ENCODE measurements around the gene CREB5. TPM values are rescaled to one million over a fixed set of nuclear protein-coding genes. Genes with fewer than 3 reads are reported as not detected.
"Not testable (repeated sequence)": the region's sequence is repeated elsewhere in the genome, so short reads cannot be mapped to it uniquely, and the experiment has no call there.

Gene CREB5
- total RNA-seq, 2 experiments from 2014 or later = 0.19 to 0.22 TPM

- TF ChIP-seq CTCF (IDR thresholded peaks at IDR 0.05) = no peak
- intact Hi-C loops (cut with DNase I, micrococcal nuclease) = no loop called here
Measured at GRCh38 chr7:28596245-28596935, 184.1 kb downstream of the CREB5 start.

GRCh38 chr7:28597284-28597683, 185.0 kb downstream of the CREB5 start:
- H3K27me3 Mint-ChIP-seq = peaks cover 4% of the 10 kb centered on the region

More at GRCh38 chr7:28596245-28596935, 184.1 kb downstream of the CREB5 start:
- POLR2A ChIA-PET = no interaction called here
- H3K4me3 Mint-ChIP-seq = no peak overlapping the region
- CTCF ChIA-PET = no interaction called here
- H3K4me1 Mint-ChIP-seq (ENCODE audit: low read depth) = no peaks in the 10 kb centered on the region
- Histone ChIP-seq H3K36me3 (ENCODE audit: insufficient read depth, low read length) (no peaks in the 10 kb centered on the region), H3K27me3 (ENCODE audit: control insufficient read depth in 1 of 2, insufficient read depth in 2 of 2, low read length in 2 of 2) (no peaks in the 10 kb centered on the region), H3K9me3 (ENCODE audit: control insufficient read depth in 1 of 2, insufficient read depth in 1 of 2, low read length in 2 of 2) (no peaks in the 10 kb centered on the region), H3K4me1 (ENCODE audit: insufficient read depth, low read length) (no peaks in the 10 kb centered on the region), H3K27ac (ENCODE audit: low read depth in 1 of 2, low read length in 2 of 2) (no peak overlapping the region), H3K4me3 (ENCODE audit: low read length) (no peak overlapping the region)
- ATAC-seq (ENCODE audit: poor library complexity) = no peak
- no peak for DNase-seq
- peaks cover 4% of the 10 kb centered on the region for H3K27me3 Mint-ChIP-seq
- H3K36me3 Mint-ChIP-seq (ENCODE audit: low read depth) = no peaks in the 10 kb centered on the region
- no peak overlapping the region for H3K27ac Mint-ChIP-seq
- H3K9me3 Mint-ChIP-seq = no peaks in the 10 kb centered on the region

GRCh38 chr7:28598037-28598436, 185.7 kb downstream of the CREB5 start:
- H3K27me3 Mint-ChIP-seq; CTCF ChIA-PET; H3K4me1 ChIP-seq (ENCODE audit: insufficient read depth, low read length); H3K4me1 Mint-ChIP-seq (ENCODE audit: low read depth); intact Hi-C loops (cut with DNase I, micrococcal nuclease); H3K9me3 ChIP-seq (ENCODE audit: control insufficient read depth in 1 of 2, insufficient read depth in 1 of 2, low read length in 2 of 2); H3K27me3 ChIP-seq (ENCODE audit: control insufficient read depth in 1 of 2, insufficient read depth in 2 of 2, low read length in 2 of 2); H3K4me3 ChIP-seq (ENCODE audit: low read length); H3K27ac Mint-ChIP-seq; H3K36me3 ChIP-seq (ENCODE audit: insufficient read depth, low read length); H3K4me3 Mint-ChIP-seq; DNase-seq; H3K27ac ChIP-seq (ENCODE audit: low read depth in 1 of 2, low read length in 2 of 2); H3K9me3 Mint-ChIP-seq; POLR2A ChIA-PET; ATAC-seq (ENCODE audit: poor library complexity); H3K36me3 Mint-ChIP-seq (ENCODE audit: low read depth): not testable (repeated sequence)

More at GRCh38 chr7:28597284-28597683, 185.0 kb downstream of the CREB5 start:
- intact Hi-C loops (cut with DNase I, micrococcal nuclease) = no loop called here
- POLR2A ChIA-PET = no interaction called here
- CTCF ChIA-PET = no interaction called here
- H3K27me3 ChIP-seq (ENCODE audit: control insufficient read depth in 1 of 2, insufficient read depth in 2 of 2, low read length in 2 of 2) = no peaks in the 10 kb centered on the region
- H3K9me3 ChIP-seq (ENCODE audit: control insufficient read depth in 1 of 2, insufficient read depth in 1 of 2, low read length in 2 of 2) = no peaks in the 10 kb centered on the region
- H3K4me1 Mint-ChIP-seq (ENCODE audit: low read depth) = no peaks in the 10 kb centered on the region
- no peak for ATAC-seq (ENCODE audit: poor library complexity)
- no peak overlapping the region for H3K27ac Mint-ChIP-seq
- no peaks in the 10 kb centered on the region for H3K9me3 Mint-ChIP-seq
- H3K36me3 ChIP-seq (ENCODE audit: insufficient read depth, low read length) = no peaks in the 10 kb centered on the region
- H3K4me3 ChIP-seq (ENCODE audit: low read length) = no peak overlapping the region
- H3K36me3 Mint-ChIP-seq (ENCODE audit: low read depth) = no peaks in the 10 kb centered on the region
- no peak overlapping the region for H3K27ac ChIP-seq (ENCODE audit: low read depth in 1 of 2, low read length in 2 of 2)
- no peak for DNase-seq
- H3K4me1 ChIP-seq (ENCODE audit: insufficient read depth, low read length) = no peaks in the 10 kb centered on the region
- no peak overlapping the region for H3K4me3 Mint-ChIP-seq
- no peak for TF ChIP-seq CTCF (IDR thresholded peaks at IDR 0.05)

- no peaks in the 10 kb centered on the region for H3K4me1 Mint-ChIP-seq (ENCODE audit: low read depth)
- peaks cover 4% of the 10 kb centered on the region for H3K27me3 Mint-ChIP-seq
- H3K4me1 ChIP-seq (ENCODE audit: insufficient read depth, low read length) = no peaks in the 10 kb centered on the region
- no peaks in the 10 kb centered on the region for H3K36me3 Mint-ChIP-seq (ENCODE audit: low read depth)
- H3K4me3 Mint-ChIP-seq = no peak overlapping the region
- DNase-seq (no peak), ATAC-seq (ENCODE audit: poor library complexity) (no peak)
- H3K9me3 ChIP-seq (ENCODE audit: control insufficient read depth in 1 of 2, insufficient read depth in 1 of 2, low read length in 2 of 2) = no peaks in the 10 kb centered on the region
- ChIA-PET POLR2A (interaction anchor here (0.7 kb wide), 1 partner anchor 11 kb away, joined by 3 read pairs; no protein-coding TSS in a partner anchor), CTCF (no interaction called here)
- H3K36me3 ChIP-seq (ENCODE audit: insufficient read depth, low read length) = no peaks in the 10 kb centered on the region
- peaks cover 3% of the 10 kb centered on the region for H3K9me3 Mint-ChIP-seq
- no peak overlapping the region for H3K27ac Mint-ChIP-seq
- no peak overlapping the region for H3K27ac ChIP-seq (ENCODE audit: low read depth in 1 of 2, low read length in 2 of 2)
- TF ChIP-seq CTCF (IDR thresholded peaks at IDR 0.05) = no peak
- intact Hi-C loops (cut with DNase I, micrococcal nuclease) = no loop called here
- H3K4me3 ChIP-seq (ENCODE audit: low read length) = no peak overlapping the region
- H3K27me3 ChIP-seq (ENCODE audit: control insufficient read depth in 1 of 2, insufficient read depth in 2 of 2, low read length in 2 of 2) = no peaks in the 10 kb centered on the region
Measured at GRCh38 chr7:28598586-28598985, 186.3 kb downstream of the CREB5 start.
